HCT116 (cell line): Measurements from ENCODE around the gene YY1. TPM values are rescaled to one million over a fixed set of nuclear protein-coding genes. Genes with fewer than 3 reads are reported as not detected.

Experiments used
- ATAC-seq: fragments of 200-7000 bp; cut with Tn5 transposase; 2 replicates; pipeline ENCODE4 v1.9.1; 2020; ENCODE audit warnings: mild to moderate bottlenecking, moderate library complexity
- BruUV-seq: library from RNA; stranded (reverse); fragments of 400-500 nt; replicated peaks from 2 replicates; lab custom pipeline; 2021; lab: Mats Ljungman, UMichigan
- CTCF ChIA-PET: fragments of 300-600 bp; sonication (Branson Sonifier 250); formaldehyde crosslinking; loops from one replicate; lab custom pipeline; 2021; ENCODE audit warnings: antibody characterized with exemption; lab: Charles Lee
- POLR2A ChIA-PET: fragments of 300-600, 350-600 bp; sonication (Branson Sonifier 250); formaldehyde crosslinking; loops from one replicate; lab custom pipeline; 2021; ENCODE audit warnings: antibody characterized with exemption; lab: Charles Lee
- RAD21 ChIA-PET, 2 experiments: fragments of 300-600 bp; sonication (Branson Sonifier 250); formaldehyde crosslinking; loops; one replicate each; lab custom pipeline; 2023; ENCODE audit warnings: low total read pairs in 2 of 2; ENCODE audit not compliant: uncharacterized antibody in 2 of 2, unreplicated experiment in 2 of 2, low non-redundant PET in 1 of 2; lab: Charles Lee
- DNase-seq: peaks from one replicate; pipeline ENCODE4 v3.0.0-alpha.2; 2010; ENCODE audit warnings: low read depth, low spot score
- H2AFZ ChIP-seq: fragments of 200-600 bp; shearing (Covaris generic), sonication (generic); 2 replicates; pipeline ENCODE4 v1.6.1; 2017; ENCODE audit warnings: low read depth, mixed run types, mixed read lengths, antibody characterized with exemption, low read length; ENCODE audit not compliant: poor library complexity, severe bottlenecking
- H3K27ac ChIP-seq: 2 replicates; pipeline ENCODE4 v1.5.1; 2012; ENCODE audit warnings: low read depth, low read length
- H3K27me3 ChIP-seq: fragments of 200-600 bp; sonication (generic); 2 replicates; pipeline ENCODE4 v1.6.1; 2016; ENCODE audit warnings: mixed run types, low read length, mixed read lengths; ENCODE audit not compliant: insufficient read depth
- H3K36me3 ChIP-seq, 2 experiments: fragments of 200-500 bp in 1 of 2; fragments of 200-600 bp in 1 of 2; sonication (Bioruptor generic) in 1 of 2; sonication (generic) in 1 of 2; 2 replicates each; pipeline versions ENCODE4 v1.5.1 to v1.6.1; 2014 to 2016; ENCODE audit warnings: low read length in 2 of 2, inconsistent platforms in 1 of 2, mixed read lengths in 1 of 2, mixed run types in 1 of 2; ENCODE audit not compliant: insufficient read depth in 2 of 2, control insufficient read depth in 1 of 2
- H3K4me1 ChIP-seq, 2 experiments: fragments of 200-600 bp in 1 of 2; sonication (generic) in 1 of 2; 2 replicates each; pipeline versions ENCODE4 v1.5.1 to v1.6.1; 2012 to 2017; ENCODE audit warnings: low read length in 2 of 2, inconsistent platforms in 1 of 2, mild to moderate bottlenecking in 1 of 2, mixed read lengths in 1 of 2, mixed run types in 1 of 2, moderate library complexity in 1 of 2; ENCODE audit not compliant: insufficient read depth in 2 of 2, control insufficient read depth in 1 of 2
- H3K4me2 ChIP-seq: fragments of 200-600 bp; sonication (generic); 2 replicates; pipeline ENCODE4 v1.6.1; 2017; ENCODE audit warnings: mixed run types, low read length, mixed read lengths
- H3K4me3 ChIP-seq, 2 experiments: fragments of 200-600 bp in 1 of 2; sonication (generic) in 1 of 2; replicated peaks in 1 of 2; 2 replicates each; pipeline ENCODE4 v1.5.1; 2011 to 2016; ENCODE audit warnings: low read length in 2 of 2, control low read depth in 1 of 2, low read depth in 1 of 2, mild to moderate bottlenecking in 1 of 2, mixed read lengths in 1 of 2, mixed run types in 1 of 2
- H3K79me2 ChIP-seq: fragments of 200-600 bp; sonication (generic); 2 replicates; pipeline ENCODE4 v1.6.1; 2017; ENCODE audit warnings: mild to moderate bottlenecking, mixed run types, low read length, moderate library complexity, mixed read lengths; ENCODE audit not compliant: insufficient read depth
- H3K9ac ChIP-seq: fragments of 200-600 bp; sonication (generic); 2 replicates; pipeline ENCODE4 v1.6.1; 2016; ENCODE audit warnings: low read length, mixed read lengths
- H3K9me2 ChIP-seq: fragments of 200-600 bp; sonication (generic), shearing (Covaris generic); 2 replicates; pipeline ENCODE4 v1.6.1; 2017; ENCODE audit warnings: mixed run types, mild to moderate bottlenecking, moderate library complexity; ENCODE audit not compliant: insufficient read depth
- H3K9me3 ChIP-seq, 2 experiments: fragments of 200-500 bp in 1 of 2; fragments of 200-600 bp in 1 of 2; sonication (Bioruptor generic) in 1 of 2; sonication (generic) in 1 of 2; 2 replicates each; pipeline ENCODE4 v1.6.1; 2014 to 2017; ENCODE audit warnings: low read length in 2 of 2, mixed read lengths in 2 of 2, inconsistent platforms in 1 of 2, low read depth in 1 of 2, mild to moderate bottlenecking in 1 of 2, mixed run types in 1 of 2, moderate library complexity in 1 of 2; ENCODE audit not compliant: control insufficient read depth in 1 of 2, insufficient read depth in 1 of 2
- H4K20me1 ChIP-seq: fragments of 200-600 bp; sonication (generic), shearing (Covaris generic); 2 replicates; pipeline ENCODE4 v1.6.1; 2017; ENCODE audit warnings: mixed run types, mild to moderate bottlenecking, moderate library complexity; ENCODE audit not compliant: insufficient read depth
- CBX3 ChIP-seq: IDR thresholded peaks from 2 replicates; pipeline ENCODE4 v1.6.1; 2012; ENCODE audit warnings: low read depth
- EZH2 ChIP-seq: fragments of 200-600 bp; sonication (generic); IDR thresholded peaks from 2 replicates; pipeline ENCODE4 v1.6.1; 2017; ENCODE audit warnings: antibody characterized with exemption, mixed run types
- FOSL1 ChIP-seq: IDR thresholded peaks from 2 replicates; pipeline ENCODE4 v1.6.1; 2012; ENCODE audit warnings: low read depth
- JUND ChIP-seq: IDR thresholded peaks from 2 replicates; pipeline ENCODE4 v1.6.1; 2012
- POLR2A ChIP-seq: IDR thresholded peaks from 2 replicates; pipeline ENCODE4 v1.7.0; 2011; ENCODE audit warnings: borderline replicate concordance; ENCODE audit not compliant: insufficient read depth, insufficient read length; ENCODE audit errors: extremely low read depth
- YY1 ChIP-seq: IDR thresholded peaks from 2 replicates; pipeline ENCODE4 v1.6.1; 2011; ENCODE audit warnings: low read length, low read depth, moderate library complexity, mild to moderate bottlenecking; ENCODE audit not compliant: insufficient replicate concordance; ENCODE audit errors: extremely low read depth
- ZFX ChIP-seq: fragments of 450-650 bp; IDR thresholded peaks from 2 replicates; pipeline ENCODE4 v1.6.1; 2017
- intact Hi-C: fragments of 100-400 bp; cut with micrococcal nuclease; formaldehyde crosslinking; loops from 2 replicates; pipeline ENCODE4 v1.10.0; 2022
- total RNA-seq: library from RNA; stranded (reverse); gene quantifications from one replicate; pipeline ENCODE4 v1.2.1, GENCODE V29; 2021; ENCODE audit not compliant: unreplicated experiment

YY1 gene
- total RNA-seq, 1 experiment from 2014 or later = 111 TPM

DNA sequence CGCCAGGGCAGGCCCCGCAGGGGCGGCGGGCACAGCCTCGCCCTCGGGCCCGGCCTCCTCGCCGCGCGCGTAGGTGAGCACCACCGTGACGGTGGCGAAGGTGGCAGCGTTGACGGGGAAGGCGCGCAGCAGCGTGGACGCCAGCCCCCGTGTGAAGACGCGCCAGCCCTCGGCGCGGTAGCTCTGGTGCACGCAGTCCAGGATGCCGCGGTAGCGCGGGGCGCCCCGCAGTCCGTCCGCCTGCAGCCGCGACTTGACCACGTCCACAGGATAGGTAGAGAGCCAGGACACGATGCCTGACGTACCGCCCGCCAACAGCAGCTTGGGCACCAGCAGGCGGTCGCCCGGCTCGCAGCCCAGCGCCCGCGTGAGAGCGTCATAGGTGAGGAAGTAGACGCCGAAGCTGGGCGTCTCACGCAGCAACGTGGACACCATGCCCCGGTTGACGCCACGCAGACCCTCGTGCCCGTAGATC lies 53.4 kb downstream of the YY1 start:
- H3K9me3 ChIP-seq = no peaks in the 10 kb centered on the region
- H3K9me2 ChIP-seq = no peaks in the 10 kb centered on the region
- H3K4me3 ChIP-seq = no peak overlapping the region
- no peak overlapping the region for H3K4me2 ChIP-seq
- H3K4me1 ChIP-seq = no peaks in the 10 kb centered on the region
- no peak overlapping the region for H3K9ac ChIP-seq
- TF ChIP-seq POLR2A (no peak), YY1 (no peak), ZFX (no peak), EZH2 (no peak), FOSL1 (no peak)
- TF ChIP-seq, all 23 proteins: peak for 0
- Histone ChIP-seq H2AFZ (no peak overlapping the region), H3K27me3 (no peaks in the 10 kb centered on the region), H3K79me2 (no peaks in the 10 kb centered on the region), H3K36me3 (peaks cover 0 to 3% of the 10 kb centered on the region in 2 experiments; a peak in 1 of 4 replicates), H4K20me1 (no peaks in the 10 kb centered on the region), H3K27ac (no peak overlapping the region)
- RAD21 ChIA-PET = no interaction called here
- DNase-seq (no peak), ATAC-seq (no peak)
- intact Hi-C loops = no loop called here
- CTCF ChIA-PET = no interaction called here
- BruUV-seq = no TSS peak
- POLR2A ChIA-PET = no interaction called here

DNA sequence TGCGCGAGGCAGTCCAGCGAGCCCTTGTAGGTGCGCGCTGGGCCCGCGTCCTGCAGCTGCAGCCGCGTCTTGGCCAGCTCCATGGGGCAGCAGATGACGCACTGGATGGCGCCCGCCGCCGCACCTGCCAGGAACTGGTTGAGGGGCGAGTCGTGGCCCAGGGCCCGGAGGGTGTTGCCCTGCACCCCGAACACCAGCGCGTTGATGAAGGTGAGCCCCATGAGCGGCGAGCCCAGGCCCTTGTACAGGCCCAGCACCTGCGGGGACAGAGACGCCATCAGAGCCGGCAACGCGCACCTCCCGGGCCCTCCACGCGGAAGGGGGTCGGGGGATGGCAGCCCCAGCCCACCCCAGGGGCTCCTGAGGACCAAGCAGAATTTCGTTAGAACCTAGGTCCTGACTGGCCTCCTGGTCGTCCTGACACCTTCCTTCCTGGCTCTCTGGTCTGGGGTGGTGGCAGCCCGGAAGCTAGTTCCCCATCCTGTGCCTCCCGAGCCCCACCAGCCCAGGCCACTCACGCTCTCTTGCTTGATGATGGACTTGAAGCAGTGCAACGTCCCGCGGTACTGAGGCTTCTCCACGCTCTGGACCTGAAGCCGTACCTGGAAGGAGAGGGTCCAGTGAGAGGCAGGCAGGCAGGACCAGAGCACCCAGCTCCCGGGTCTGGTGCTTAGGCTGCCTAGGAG lies 54.0 kb downstream of the YY1 start:
- H3K4me1 ChIP-seq = no peaks in the 10 kb centered on the region
- no peak for ATAC-seq
- H3K27ac ChIP-seq = no peak overlapping the region
- BruUV-seq = no TSS peak
- H3K27me3 ChIP-seq = no peaks in the 10 kb centered on the region
- no peaks in the 10 kb centered on the region for H3K9me3 ChIP-seq
- intact Hi-C loops = no loop called here
- POLR2A ChIA-PET = no interaction called here
- CTCF ChIA-PET = no interaction called here
- no peak overlapping the region for H3K9ac ChIP-seq
- no peak overlapping the region for H3K4me3 ChIP-seq
- no peak overlapping the region for H3K4me2 ChIP-seq
- no peak for DNase-seq
- no peaks in the 10 kb centered on the region for H3K79me2 ChIP-seq
- peaks cover 0 to 3% of the 10 kb centered on the region in 2 experiments; a peak in 1 of 4 replicates for H3K36me3 ChIP-seq
- no peak for TF ChIP-seq CBX3
- TF ChIP-seq JUND = no peak
- TF ChIP-seq YY1 = no peak
- TF ChIP-seq, all 23 proteins: peak for 0
- no peaks in the 10 kb centered on the region for H3K9me2 ChIP-seq
- no peak overlapping the region for H2AFZ ChIP-seq
- H4K20me1 ChIP-seq = no peaks in the 10 kb centered on the region
- RAD21 ChIA-PET = no interaction called here
